Endothelial cell (in vitro differentiated cells): ENCODE data around the gene PRF1. TPM values are rescaled to one million over a fixed set of nuclear protein-coding genes. Genes with fewer than 3 reads are reported as not detected.
"Not testable (repeated sequence)": the region's sequence is repeated elsewhere in the genome, so short reads cannot be mapped to it uniquely, and the experiment has no call there.

Source experiments
- DNase-seq: peaks from one replicate; pipeline ENCODE4 v3.0.0; 2021; ENCODE audit warnings: low spot score
- H3K27ac Mint-ChIP-seq: one replicate; pipeline ENCODE4 v1.8.0; 2021; ENCODE audit warnings: mixed read lengths, inconsistent platforms; ENCODE audit not compliant: unreplicated experiment
- H3K27me3 Mint-ChIP-seq: one replicate; pipeline ENCODE4 v1.8.0; 2021; ENCODE audit warnings: mild to moderate bottlenecking, moderate library complexity, mixed read lengths, inconsistent platforms; ENCODE audit not compliant: unreplicated experiment
- H3K36me3 Mint-ChIP-seq: one replicate; pipeline ENCODE4 v1.8.0; 2021; ENCODE audit warnings: mild to moderate bottlenecking, low read depth, mixed read lengths, inconsistent platforms; ENCODE audit not compliant: unreplicated experiment
- H3K4me1 Mint-ChIP-seq: one replicate; pipeline ENCODE4 v1.8.0; 2021; ENCODE audit warnings: mild to moderate bottlenecking, mixed read lengths, inconsistent platforms; ENCODE audit not compliant: unreplicated experiment
- H3K4me3 Mint-ChIP-seq: one replicate; pipeline ENCODE4 v1.8.0; 2021; ENCODE audit warnings: mild to moderate bottlenecking, mixed read lengths, inconsistent platforms; ENCODE audit not compliant: unreplicated experiment
- H3K9me3 Mint-ChIP-seq: one replicate; pipeline ENCODE4 v1.8.0; 2021; ENCODE audit warnings: mixed read lengths, inconsistent platforms; ENCODE audit not compliant: unreplicated experiment
- total RNA-seq: library from RNA; stranded (reverse); fragmentation: NEBNext Ultra II Directional; extraction: Animal tissue kit (Norgen Biotek cat#: 25700); gene quantifications from one replicate; pipeline ENCODE4 v1.2.1, GENCODE V29; 2021; ENCODE audit not compliant: unreplicated experiment
- TF ChIP-seq, protein P1 (sequence below): fragments of 200-600 bp; sonication (generic); IDR thresholded peaks from one replicate; pipeline ENCODE4 v1.5.0; 2021; ENCODE audit warnings: antibody characterized with exemption; ENCODE audit not compliant: unreplicated experiment

The PRF1 gene
- total RNA-seq, 1 donor from 2014 or later, result not detected

DNA sequence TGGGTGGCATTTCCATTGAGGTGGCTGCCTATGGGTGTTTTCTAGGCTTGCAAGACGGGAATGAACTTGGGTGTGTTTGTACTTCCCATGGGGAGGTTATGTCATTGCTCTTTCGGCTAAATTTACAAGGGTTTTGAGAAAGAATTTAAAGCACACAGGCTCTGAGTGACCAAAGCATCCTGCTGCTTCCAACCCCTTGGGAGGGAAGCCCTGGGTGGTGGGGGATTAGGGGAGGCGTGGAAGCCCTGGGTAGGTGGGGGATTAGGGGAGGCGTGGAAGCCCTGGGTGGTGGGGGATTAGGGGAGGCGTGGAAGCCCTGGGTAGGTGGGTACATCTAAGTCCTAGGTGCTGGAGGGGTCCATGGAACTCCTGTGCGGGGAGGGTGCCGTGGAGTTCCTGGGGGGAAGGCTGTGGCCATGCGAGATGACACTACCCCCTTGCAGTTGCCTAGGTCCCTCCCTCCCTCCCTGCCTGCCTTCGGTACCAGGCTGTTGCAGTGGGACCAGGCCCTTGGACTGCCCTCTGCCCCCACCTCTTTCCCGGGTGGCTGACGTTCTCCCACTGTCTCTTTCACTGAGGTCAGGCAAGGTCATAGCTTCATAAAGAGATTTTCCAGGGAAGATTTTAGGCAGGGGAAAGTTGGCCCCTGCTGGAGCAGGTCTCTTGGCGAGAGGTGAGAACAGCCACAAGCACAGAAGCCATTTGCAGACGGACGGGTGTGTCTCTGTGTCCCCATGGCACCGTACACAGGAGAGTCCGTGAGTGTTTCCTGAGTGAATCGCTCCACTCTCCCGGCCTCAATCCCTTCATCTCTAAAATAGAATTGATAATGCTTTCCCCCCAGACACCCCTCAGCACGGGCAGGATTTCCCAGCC, 19.5 kb downstream of the PRF1 start:
- Mint-ChIP-seq H3K4me1 (peaks cover 29% of the 10 kb centered on the region), H3K27ac (no peak overlapping the region), H3K9me3 (no peaks in the 10 kb centered on the region), H3K27me3 (no peaks in the 10 kb centered on the region), H3K4me3 (no peak overlapping the region), H3K36me3 (no peaks in the 10 kb centered on the region)
- TF ChIP-seq, protein P1, sequence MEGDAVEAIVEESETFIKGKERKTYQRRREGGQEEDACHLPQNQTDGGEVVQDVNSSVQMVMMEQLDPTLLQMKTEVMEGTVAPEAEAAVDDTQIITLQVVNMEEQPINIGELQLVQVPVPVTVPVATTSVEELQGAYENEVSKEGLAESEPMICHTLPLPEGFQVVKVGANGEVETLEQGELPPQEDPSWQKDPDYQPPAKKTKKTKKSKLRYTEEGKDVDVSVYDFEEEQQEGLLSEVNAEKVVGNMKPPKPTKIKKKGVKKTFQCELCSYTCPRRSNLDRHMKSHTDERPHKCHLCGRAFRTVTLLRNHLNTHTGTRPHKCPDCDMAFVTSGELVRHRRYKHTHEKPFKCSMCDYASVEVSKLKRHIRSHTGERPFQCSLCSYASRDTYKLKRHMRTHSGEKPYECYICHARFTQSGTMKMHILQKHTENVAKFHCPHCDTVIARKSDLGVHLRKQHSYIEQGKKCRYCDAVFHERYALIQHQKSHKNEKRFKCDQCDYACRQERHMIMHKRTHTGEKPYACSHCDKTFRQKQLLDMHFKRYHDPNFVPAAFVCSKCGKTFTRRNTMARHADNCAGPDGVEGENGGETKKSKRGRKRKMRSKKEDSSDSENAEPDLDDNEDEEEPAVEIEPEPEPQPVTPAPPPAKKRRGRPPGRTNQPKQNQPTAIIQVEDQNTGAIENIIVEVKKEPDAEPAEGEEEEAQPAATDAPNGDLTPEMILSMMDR, result no peak
- no peak for DNase-seq

DNA sequence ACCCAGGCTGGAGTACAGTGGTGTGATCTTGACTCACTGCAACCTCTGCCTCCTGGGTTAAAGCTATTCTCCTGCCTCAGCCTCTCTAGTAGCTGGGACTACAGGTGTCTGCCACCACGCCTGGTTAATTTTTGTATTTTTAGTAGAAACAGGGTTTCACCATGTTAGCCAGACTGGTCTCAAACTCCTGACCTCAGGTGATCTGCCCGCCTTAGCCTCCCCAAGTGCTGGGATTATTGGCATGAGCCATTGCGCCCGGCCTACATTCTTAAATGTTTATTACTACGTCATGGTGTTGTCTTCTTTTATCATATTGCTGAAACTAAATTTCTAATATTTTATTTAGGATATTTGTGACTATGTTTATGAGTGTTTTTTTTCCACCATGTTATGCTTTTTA, 21.4 kb downstream of the PRF1 start:
- H3K27ac Mint-ChIP-seq, H3K9me3 Mint-ChIP-seq, H3K27me3 Mint-ChIP-seq: not testable (repeated sequence)

DNA sequence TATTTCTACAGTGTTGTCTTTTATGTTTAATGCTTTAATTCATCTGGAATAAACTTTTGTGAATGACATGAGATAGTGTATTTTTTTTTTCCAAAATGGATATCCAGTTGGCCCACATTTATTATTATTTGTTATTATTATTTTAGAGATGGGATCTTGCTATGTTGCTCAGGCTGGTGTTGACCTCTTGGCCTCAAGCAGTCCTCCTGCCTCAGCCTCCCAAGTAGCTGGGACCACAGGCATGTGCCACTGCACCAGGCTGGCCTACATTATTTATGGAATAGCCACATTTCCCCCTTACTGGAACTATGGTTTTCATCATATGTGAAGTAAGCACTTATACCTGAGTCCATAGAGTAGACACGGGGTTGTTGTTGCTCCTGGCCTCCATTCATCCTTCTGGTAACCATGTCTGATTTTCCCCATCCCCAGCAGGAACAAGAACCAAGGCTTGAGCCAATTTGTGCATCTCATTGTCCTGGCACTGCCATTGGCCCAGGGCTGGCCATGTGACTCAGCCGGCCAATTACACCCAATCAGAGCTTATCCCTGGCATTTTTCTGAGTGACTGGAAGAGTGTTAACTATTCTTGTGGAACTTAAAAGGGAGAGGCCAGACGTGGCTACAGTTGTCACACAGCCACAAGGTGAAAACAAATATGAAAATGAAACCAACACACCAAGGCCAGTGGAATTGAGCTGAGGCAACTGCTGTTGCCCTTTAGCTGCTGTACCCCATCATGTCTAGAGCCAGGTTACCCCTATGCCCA, 23.1 kb downstream of the PRF1 start:
- no peaks in the 10 kb centered on the region for H3K36me3 Mint-ChIP-seq
- no peak overlapping the region for H3K4me3 Mint-ChIP-seq
- H3K27ac Mint-ChIP-seq, result no peak overlapping the region
- H3K27me3 Mint-ChIP-seq, result peaks cover 5% of the 10 kb centered on the region
- no peaks in the 10 kb centered on the region for H3K9me3 Mint-ChIP-seq
- DNase-seq, result no peak
- TF ChIP-seq, protein P1, result no peak
- H3K4me1 Mint-ChIP-seq, result peaks cover 17% of the 10 kb centered on the region

More for the DNA sequence above, 21.4 kb downstream of the PRF1 start:
- H3K4me1 Mint-ChIP-seq, result peaks cover 26% of the 10 kb centered on the region
- H3K36me3 Mint-ChIP-seq, H3K4me3 Mint-ChIP-seq, DNase-seq: not testable (repeated sequence)

DNA sequence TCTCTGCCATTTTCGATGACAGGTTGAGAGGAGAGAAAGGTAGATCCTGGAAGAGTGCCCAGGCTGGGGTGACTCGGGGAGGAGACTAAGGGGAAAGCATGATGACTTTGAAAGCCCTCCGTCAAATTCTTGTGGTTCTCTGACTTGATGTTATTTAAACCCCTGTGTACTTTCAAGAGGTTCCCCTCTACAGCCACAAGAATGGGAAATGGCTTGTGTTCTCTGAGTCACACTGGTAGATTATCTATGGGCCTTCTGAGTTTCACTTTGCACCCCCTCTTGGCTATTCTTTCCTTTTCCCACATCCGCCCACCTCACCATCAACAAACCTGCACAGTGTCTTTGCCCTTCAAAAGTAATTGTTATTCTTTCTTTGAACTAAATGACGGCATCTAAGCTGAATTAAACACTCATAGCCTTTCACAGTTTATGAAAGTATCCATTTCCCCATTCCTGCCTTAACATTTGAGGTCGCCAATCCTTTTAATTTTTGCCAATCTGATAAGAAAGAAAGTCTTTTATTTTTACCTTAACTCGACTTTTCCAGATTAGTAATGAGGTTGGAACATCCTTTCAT, 24.1 kb downstream of the PRF1 start:
- Mint-ChIP-seq H3K4me1 (peaks cover 16% of the 10 kb centered on the region), H3K36me3 (no peaks in the 10 kb centered on the region), H3K9me3 (no peaks in the 10 kb centered on the region), H3K27me3 (peaks cover 9% of the 10 kb centered on the region), H3K27ac (no peak overlapping the region), H3K4me3 (no peak overlapping the region)
- DNase-seq, result no peak
- TF ChIP-seq, protein P1, result no peak

DNA sequence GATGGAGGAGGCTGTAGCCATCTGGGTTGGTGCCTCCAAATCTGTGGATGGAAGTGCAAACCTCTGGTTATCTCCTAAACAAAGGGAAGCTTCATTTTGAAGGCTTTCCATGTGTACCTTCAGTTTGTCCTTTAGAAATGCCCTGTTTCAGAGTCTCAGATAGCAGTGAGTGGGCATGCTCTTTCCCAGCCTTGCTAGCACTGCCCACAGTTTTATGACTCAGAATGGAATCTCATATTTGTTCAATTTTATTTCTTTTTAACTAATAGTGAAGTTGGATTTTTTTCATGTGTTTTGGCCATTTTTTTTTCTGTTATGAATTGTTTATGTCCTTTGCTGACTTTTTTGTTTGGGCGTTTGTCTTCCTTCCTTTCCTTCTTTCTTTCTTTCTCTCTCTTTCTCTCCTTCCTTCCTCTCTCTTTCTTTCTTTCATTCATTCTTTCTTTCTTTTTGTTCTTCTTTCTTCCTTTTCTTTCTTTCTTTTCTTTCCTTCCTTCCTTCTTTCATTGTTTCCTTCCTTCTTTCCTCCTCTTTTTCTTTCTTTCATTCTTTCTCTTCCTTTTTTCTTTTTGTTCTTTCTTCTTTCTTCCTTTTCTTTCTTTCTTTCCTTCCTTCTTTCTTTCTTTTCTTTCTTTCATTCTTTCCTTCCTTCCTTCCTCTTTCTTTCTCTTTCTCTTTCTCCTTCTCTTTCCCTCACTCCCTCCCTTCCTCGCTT, 25.6 kb downstream of the PRF1 start:
- no peak overlapping the region for H3K4me3 Mint-ChIP-seq
- H3K9me3 Mint-ChIP-seq, result no peaks in the 10 kb centered on the region
- peaks cover 21% of the 10 kb centered on the region for H3K4me1 Mint-ChIP-seq
- TF ChIP-seq, protein P1, result no peak
- H3K27ac Mint-ChIP-seq, result no peak overlapping the region
- peaks cover 13% of the 10 kb centered on the region for H3K27me3 Mint-ChIP-seq
- H3K36me3 Mint-ChIP-seq, result no peaks in the 10 kb centered on the region
- no peak for DNase-seq
